ENCODE data around the gene RBM17. TPM values are rescaled to one million over a fixed set of nuclear protein-coding genes. Genes with fewer than 3 reads are reported as not detected.

The RBM17 gene
- total RNA-seq, 1 experiment from 2014 or later, result 124 TPM

GRCh38 chr10:6139470-6139869 lies 50.6 kb downstream of the RBM17 start:
- Histone ChIP-seq H3K23me2 (ENCODE audit: insufficient read length, low read depth, low read length, poor library complexity, severe bottlenecking) (no peaks in the 10 kb centered on the region), H3K4me2 (ENCODE audit: insufficient read depth, insufficient read length, low read length) (no peak overlapping the region), H3K9ac (ENCODE audit: extremely low read depth, insufficient read length, low read length) (no peak overlapping the region), H2AK5ac (ENCODE audit: insufficient read length, low read length) (no peak overlapping the region), H3K18ac (ENCODE audit: insufficient read length, low read depth, low read length) (no peak overlapping the region), H3K4me1 (ENCODE audit: insufficient read depth, low read length) (peaks cover 4% of the 10 kb centered on the region; the same call in 1 of the 2 replicates), H3K56ac (ENCODE audit: insufficient read length, low read depth, low read length) (no peak overlapping the region), H2BK20ac (ENCODE audit: low read depth, low read length, poor library complexity, severe bottlenecking) (no peak overlapping the region), H2BK120ac (ENCODE audit: low read depth, low read length, poor library complexity, severe bottlenecking) (no peak overlapping the region), H3K9me3 (ENCODE audit: control insufficient read depth, low read depth, low read length) (no peaks in the 10 kb centered on the region), H3K23ac (ENCODE audit: insufficient read length, low read depth, low read length) (no peak overlapping the region), H4K5ac (ENCODE audit: insufficient read length, low read depth, low read length) (no peak overlapping the region), H3K79me1 (ENCODE audit: insufficient read depth, low read depth, low read length, poor library complexity, severe bottlenecking) (no peaks in the 10 kb centered on the region), H4K20me1 (ENCODE audit: control insufficient read depth, insufficient read depth, insufficient read length) (no peaks in the 10 kb centered on the region), H3K27ac (ENCODE audit: insufficient read length, low read depth, low read length) (no peak overlapping the region), H2AFZ (ENCODE audit: low read length) (no peak overlapping the region), H3K27me3 (ENCODE audit: insufficient read depth, low read length) (no peaks in the 10 kb centered on the region; the same call in 1 of the 2 replicates), H2BK15ac (ENCODE audit: low read depth, low read length) (no peak overlapping the region), H4K91ac (ENCODE audit: insufficient read length, low read depth, low read length) (no peak overlapping the region), H2BK5ac (ENCODE audit: insufficient read length, low read length) (no peak overlapping the region), H3K79me2 (ENCODE audit: insufficient read depth, low read length) (no peaks in the 10 kb centered on the region), H3K4ac (ENCODE audit: low read depth, low read length) (no peak overlapping the region), H4K8ac (replicated peaks; ENCODE audit: insufficient read length, low read depth, low read length) (no peak overlapping the region), H2BK12ac (ENCODE audit: insufficient read length, low read depth, low read length) (no peak overlapping the region), H3K14ac (ENCODE audit: insufficient read depth, low read length) (no peak overlapping the region), H3T11ph (ENCODE audit: low read length) (no peak overlapping the region)
- Mint-ChIP-seq H3K4me3 (no peak overlapping the region), H3K9me3 (peaks cover 2 to 7% of the 10 kb centered on the region in 2 experiments; a peak in 3 of 5 replicates), H3K27ac (no peak overlapping the region), H3K27me3 (ENCODE audit: low read depth) (peaks cover 66% of the 10 kb centered on the region), H3K4me1 (peaks cover 24 to 32% of the 10 kb centered on the region in 2 experiments), H3K36me3 (ENCODE audit: insufficient read depth in 1 of 3, low read depth in 3 of 3) (no peaks in the 10 kb centered on the region)
- WGBS (ENCODE audit: extremely low coverage, insufficient read length, low lambda C conversion rate), result no CpG with 5 or more reads among the region's 11 CpGs
- TF ChIP-seq, protein P1, sequence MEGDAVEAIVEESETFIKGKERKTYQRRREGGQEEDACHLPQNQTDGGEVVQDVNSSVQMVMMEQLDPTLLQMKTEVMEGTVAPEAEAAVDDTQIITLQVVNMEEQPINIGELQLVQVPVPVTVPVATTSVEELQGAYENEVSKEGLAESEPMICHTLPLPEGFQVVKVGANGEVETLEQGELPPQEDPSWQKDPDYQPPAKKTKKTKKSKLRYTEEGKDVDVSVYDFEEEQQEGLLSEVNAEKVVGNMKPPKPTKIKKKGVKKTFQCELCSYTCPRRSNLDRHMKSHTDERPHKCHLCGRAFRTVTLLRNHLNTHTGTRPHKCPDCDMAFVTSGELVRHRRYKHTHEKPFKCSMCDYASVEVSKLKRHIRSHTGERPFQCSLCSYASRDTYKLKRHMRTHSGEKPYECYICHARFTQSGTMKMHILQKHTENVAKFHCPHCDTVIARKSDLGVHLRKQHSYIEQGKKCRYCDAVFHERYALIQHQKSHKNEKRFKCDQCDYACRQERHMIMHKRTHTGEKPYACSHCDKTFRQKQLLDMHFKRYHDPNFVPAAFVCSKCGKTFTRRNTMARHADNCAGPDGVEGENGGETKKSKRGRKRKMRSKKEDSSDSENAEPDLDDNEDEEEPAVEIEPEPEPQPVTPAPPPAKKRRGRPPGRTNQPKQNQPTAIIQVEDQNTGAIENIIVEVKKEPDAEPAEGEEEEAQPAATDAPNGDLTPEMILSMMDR (conservative IDR thresholded peaks at IDR 0.05), result no peak
- DNase-seq, result no peak
